HAP-1 (cell line): ENCODE measurements around the gene ATP13A3.
"Not testable (repeated sequence)": the region's sequence is repeated elsewhere in the genome, so short reads cannot be mapped to it uniquely, and the experiment has no call there.

Experiments used
- DNase-seq, 2 experiments: peaks; one replicate each; pipeline ENCODE4 v3.0.0-alpha.2; 2016 to 2020; ENCODE audit warnings: low spot score in 2 of 2
- H3K27me3 ChIP-seq: fragments of 250-450 bp; sonication (Bioruptor Pico); 2 replicates; pipeline ENCODE4 v1.5.1; 2020; ENCODE audit warnings: low read depth, mild to moderate bottlenecking, moderate library complexity
- H3K36me3 ChIP-seq: fragments of 250-450 bp; sonication (Bioruptor Pico); replicated peaks from 2 replicates; pipeline ENCODE4 v1.5.1; 2020; ENCODE audit warnings: mild to moderate bottlenecking
- H3K4me1 ChIP-seq: fragments of 250-450 bp; sonication (Bioruptor Pico); 2 replicates; pipeline ENCODE4 v1.5.1; 2020; ENCODE audit warnings: mild to moderate bottlenecking
- H3K4me3 ChIP-seq: fragments of 250-450 bp; sonication (Bioruptor Pico); 2 replicates; pipeline ENCODE4 v1.5.1; 2020; ENCODE audit warnings: mild to moderate bottlenecking, moderate library complexity
- H3K9me3 ChIP-seq: fragments of 250-450 bp; sonication (Bioruptor Pico); 2 replicates; pipeline ENCODE4 v1.5.1; 2020; ENCODE audit warnings: mild to moderate bottlenecking, moderate library complexity
- in situ Hi-C: fragments of 300-500 bp; cut with MboI; formaldehyde crosslinking; loops from 3 replicates; pipeline ENCODE4 v1.14.3; 2020; ENCODE audit warnings: low sequenced_read_pairs, inconsistent platforms, mixed read lengths

The ATP13A3 gene

DNA sequence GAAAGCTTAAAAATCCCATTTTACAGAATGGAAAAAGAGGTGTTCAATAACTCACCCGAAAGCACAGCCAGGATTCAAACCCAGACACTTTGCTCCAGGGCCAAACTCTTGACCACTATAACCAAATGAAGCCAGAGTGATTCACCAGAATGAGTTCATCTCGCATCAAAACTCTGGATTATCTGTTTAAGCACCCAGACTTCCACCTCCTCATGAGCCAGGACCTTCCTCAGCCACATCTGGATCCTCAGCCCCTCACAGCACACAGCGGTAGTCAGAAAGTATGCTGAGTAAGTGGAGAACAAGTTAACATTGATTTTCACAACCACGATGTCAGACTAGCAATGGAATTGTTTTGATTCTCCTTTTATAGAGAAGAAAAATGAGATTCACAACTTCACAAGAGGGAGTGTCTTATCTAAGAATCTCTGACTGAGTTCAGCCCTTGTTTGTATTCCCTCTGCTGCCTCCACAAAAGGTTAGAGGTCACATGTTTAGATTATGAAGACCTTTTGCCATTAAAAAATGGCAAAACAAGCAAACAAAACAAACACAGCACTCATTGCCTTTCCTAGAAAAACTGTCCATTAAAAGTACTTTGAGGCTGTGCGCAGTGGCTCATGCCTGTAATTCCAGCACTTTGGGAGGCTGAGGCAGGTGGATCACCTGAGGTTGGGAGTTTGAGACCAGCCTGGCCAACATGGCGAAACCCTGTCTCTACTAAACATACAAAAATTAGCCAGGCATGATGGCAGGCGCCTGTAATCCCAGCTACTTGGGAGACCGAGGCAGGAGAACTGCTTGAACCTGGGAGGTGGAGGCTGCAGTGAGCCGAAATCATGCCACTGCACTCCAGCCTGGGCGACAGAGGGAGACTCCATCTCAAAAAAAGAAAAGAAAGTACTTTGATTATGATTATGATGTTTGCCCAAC, 7.5 kb upstream of the ATP13A3 start:
- DNase-seq, in situ Hi-C loops, H3K36me3 ChIP-seq, H3K4me1 ChIP-seq, H3K27me3 ChIP-seq, H3K9me3 ChIP-seq, H3K4me3 ChIP-seq: not testable (repeated sequence)

DNA sequence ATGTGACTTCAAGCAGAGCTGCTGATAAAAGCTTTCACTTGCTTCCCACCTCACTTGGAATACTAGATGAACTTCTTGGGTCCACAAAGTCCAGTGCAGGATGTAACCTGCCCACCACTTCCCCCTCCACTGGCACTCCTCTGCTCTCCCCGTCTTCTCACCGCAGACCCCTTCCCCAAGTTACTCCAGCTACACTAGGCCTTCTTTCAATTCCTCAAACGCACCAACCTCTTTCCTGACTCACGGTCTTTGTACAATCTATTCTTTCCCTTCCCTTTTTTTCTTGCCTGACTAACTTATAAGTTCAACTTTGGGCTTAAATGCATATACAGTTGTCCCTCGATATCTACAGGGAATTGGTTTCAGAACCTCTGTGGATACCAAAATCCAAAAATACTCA, 5.2 kb upstream of the ATP13A3 start:
- H3K9me3 ChIP-seq = no peaks in the 10 kb centered on the region
- in situ Hi-C loops = no loop called here

DNA sequence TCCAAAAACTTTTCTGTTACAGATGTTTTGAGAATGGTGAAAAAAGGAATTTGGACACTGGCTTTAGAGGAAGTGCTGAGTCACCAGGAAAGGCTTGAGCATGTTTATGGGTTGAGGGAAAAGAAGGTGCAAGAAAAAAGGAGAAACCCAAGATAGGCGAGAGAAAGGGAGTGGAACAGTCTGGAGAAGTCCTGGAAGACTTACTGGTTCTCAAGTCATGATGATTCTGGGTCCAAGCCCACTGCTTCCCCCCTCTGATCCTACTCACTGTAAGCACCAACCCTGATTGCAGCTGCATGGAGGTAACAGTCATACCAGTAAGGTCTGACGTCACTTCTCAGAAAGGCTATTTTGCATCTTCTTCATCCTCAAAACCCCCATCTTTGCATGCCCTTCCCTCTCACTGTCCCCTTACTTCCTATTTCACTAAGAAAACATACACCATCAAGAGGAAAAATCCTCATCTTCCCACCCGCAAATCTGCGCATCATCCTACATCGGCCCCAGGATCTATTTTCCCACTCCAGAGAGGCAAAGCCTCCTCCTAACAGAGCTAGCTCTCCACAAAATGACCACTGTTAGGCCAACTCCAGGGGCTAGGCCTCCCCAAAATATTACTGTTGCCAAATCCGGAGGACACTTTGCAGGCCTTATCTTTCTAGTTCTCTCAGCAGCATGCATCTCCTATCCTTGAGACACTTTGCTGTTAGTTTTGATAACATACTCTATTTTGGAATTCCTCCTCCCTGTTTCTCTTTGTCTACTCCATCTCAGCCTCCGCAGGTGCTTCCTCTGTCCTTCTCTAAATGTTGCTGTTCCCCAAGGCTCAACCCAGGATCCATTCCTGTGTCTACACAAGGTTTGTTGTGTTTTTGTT, 3.2 kb upstream of the ATP13A3 start:
- DNase-seq = no peak
- no peaks in the 10 kb centered on the region for H3K27me3 ChIP-seq
- H3K4me3 ChIP-seq = no peak overlapping the region
- H3K9me3 ChIP-seq = no peaks in the 10 kb centered on the region
- H3K36me3 ChIP-seq = no peaks in the 10 kb centered on the region
- in situ Hi-C loops = no loop called here
- H3K4me1 ChIP-seq = peaks cover 8% of the 10 kb centered on the region; the same call in 1 of the 2 replicates

More for the DNA sequence above, 5.2 kb upstream of the ATP13A3 start:
- H3K27me3 ChIP-seq = no peaks in the 10 kb centered on the region
- H3K36me3 ChIP-seq = no peaks in the 10 kb centered on the region
- peaks cover 8% of the 10 kb centered on the region; the same call in 1 of the 2 replicates for H3K4me1 ChIP-seq
- no peak for DNase-seq
- H3K4me3 ChIP-seq = no peak overlapping the region

DNA sequence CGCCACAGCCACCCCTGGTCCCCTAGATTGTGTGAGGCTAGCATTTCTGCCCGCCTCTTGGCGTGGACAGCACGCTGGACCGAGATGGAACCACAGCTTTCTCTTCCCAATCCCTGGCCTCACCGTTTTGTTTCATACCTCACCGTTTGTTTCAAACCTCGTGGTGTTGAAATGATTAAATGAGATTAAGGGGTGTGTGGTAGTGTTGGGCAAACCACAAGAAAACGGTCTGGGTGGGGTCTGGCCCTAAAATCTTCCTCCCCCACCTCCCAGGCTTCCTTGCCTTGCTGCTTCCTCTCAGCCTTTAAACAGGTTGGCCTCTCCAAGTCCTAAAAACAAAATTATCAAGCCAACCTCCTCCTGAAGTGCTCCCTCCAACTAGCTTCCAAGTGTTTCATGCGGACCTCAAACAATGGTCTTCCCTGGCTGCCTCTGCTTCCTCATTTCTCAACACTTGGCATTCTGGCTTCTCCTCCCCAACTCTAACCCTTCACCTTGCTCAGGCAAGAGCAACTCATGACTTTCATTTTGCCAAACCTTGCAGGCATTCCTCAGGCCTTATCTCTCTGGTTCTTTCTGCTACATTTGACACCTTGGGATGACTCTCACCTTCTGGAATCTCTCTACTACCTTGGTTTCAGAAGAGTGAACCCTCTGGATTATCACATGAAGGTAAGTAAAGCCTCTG, 1.4 kb upstream of the ATP13A3 start:
- Histone ChIP-seq H3K4me3 (peak overlapping the region; percentile 36), H3K36me3 (peaks cover 4% of the 10 kb centered on the region; the same call in 1 of the 2 replicates), H3K9me3 (no peaks in the 10 kb centered on the region), H3K27me3 (no peaks in the 10 kb centered on the region), H3K4me1 (peaks cover 13% of the 10 kb centered on the region; the same call in 1 of the 2 replicates)
- no peak for DNase-seq
- in situ Hi-C loops = no loop called here

DNA sequence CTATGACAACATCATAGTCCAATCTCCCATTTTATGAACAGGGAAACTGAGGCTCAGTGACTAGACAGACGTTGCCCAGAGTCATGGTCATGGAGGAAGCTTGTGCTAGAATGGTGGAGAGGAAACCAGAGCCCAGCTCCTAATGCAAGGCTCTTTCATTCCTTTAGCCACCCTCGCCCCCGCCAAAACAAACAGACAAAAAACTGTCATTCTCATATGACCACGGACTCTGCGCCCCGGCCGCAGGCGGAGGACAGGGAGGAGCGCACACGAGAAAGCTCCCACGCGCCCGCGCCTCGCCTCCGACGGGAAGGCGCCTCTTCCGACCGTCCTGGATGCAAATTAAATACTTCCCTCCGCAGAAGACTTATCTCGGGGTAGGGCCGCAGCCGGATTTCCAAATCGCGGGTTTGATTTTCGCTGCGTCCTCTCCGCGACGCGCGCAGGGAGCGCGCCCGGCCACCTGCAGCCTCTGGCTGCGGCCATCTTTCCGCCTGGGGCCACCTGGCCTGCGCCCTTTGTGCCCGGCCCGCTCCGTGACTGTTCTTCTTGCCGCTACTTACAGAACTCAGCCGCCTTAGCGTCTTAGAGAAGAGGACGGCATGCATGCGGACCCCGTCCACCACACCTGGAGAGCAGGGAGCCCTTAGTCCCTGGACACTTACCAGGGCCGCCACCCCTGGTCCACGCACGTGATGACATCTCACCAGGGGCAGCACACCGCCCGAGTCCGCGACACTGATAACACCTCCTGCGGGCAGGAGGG, 670 bp upstream of the ATP13A3 start:
- DNase-seq = peak in 1 of 2 experiments; percentile 51
- in situ Hi-C loops = no loop called here

DNA sequence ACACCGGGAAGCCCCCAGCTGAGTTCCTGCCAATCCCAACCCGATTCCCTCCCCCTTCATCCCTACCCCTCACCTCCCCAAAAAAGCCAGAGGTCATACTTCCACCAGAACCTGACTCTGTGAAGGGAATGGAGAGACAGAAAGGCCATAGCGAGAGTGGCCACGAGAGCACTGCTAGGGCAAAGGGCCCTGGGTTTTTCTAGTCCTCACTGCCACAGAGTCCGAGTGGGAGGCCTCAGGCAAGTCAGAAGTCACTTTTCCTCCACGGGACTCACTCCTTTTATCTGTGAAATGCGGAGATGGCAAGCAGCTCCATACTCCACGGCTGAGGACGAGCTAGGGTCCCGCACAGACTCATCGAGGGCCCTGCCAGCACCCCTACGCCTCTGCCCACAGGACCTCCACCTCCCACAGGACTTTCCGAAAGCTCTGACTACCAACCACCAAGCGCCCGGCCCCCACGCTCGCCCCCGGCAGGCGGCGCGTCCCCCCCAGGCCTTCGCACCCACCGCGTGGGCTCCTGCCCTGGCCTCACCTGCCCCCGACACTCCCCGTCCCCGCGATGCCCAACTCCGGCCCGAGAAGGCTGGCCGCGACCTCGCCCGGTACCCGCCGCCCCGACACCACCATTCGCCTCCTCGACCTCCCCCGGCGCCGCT, 792 bp downstream of the ATP13A3 start:
- in situ Hi-C loops = no loop called here
- Histone ChIP-seq H3K27me3 (no peaks in the 10 kb centered on the region), H3K9me3 (no peaks in the 10 kb centered on the region), H3K36me3 (peaks cover 4% of the 10 kb centered on the region; the same call in 1 of the 2 replicates), H3K4me3 (peak overlapping the region; percentile 54), H3K4me1 (peaks cover 13% of the 10 kb centered on the region; the same call in 1 of the 2 replicates)
- DNase-seq = peak in 1 of 2 experiments; percentile 34

More for the DNA sequence above, 670 bp upstream of the ATP13A3 start:
- Histone ChIP-seq H3K27me3 (no peaks in the 10 kb centered on the region), H3K4me3 (peak overlapping the region; percentile 36), H3K36me3 (peaks cover 4% of the 10 kb centered on the region; the same call in 1 of the 2 replicates), H3K9me3 (no peaks in the 10 kb centered on the region), H3K4me1 (peaks cover 13% of the 10 kb centered on the region; the same call in 1 of the 2 replicates)

DNA sequence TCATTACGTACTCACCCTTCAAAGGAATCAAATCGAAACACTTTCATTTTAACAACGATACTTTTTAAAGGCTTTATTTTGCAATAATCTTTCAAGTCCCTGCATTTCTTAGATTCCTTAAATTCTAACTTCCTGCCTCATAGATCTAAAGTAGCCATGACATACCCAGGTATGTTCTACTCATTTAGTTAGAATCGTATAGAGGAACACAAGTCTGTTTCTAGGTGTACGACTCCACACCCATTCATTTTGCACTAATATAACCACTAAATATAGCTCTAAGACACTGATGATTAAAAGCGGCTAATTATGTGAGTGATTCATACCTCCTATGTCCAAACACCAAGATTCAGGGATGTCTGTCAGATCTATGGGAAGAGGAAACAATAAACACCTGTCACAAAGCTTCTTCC, 1.3 kb downstream of the ATP13A3 start:
- DNase-seq = no peak
- Histone ChIP-seq H3K9me3 (no peaks in the 10 kb centered on the region), H3K4me3 (peak overlapping the region; percentile 54), H3K27me3 (no peaks in the 10 kb centered on the region), H3K36me3 (peaks cover 4% of the 10 kb centered on the region; the same call in 1 of the 2 replicates), H3K4me1 (peaks cover 13% of the 10 kb centered on the region; the same call in 1 of the 2 replicates)
- in situ Hi-C loops = no loop called here

DNA sequence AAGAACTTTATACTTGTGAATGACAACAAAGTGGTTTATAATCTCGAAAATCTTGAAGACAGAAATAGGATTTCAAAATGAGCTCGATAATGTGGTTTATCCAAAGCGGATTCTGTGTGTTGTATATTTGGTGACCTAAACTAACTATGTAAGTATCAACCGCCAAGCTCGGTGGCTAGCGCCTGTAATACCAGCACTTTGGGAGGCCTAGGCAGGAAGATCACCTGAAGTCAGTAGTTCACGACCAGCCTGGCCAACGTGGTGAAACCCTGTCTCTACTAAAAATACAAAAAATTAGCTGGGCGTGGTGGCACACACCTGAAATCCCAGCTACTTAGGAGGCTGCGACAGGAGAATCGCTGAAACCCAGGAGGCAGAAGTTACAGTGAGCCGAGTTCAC, 2.2 kb downstream of the ATP13A3 start:
- Histone ChIP-seq H3K4me3 (no peak overlapping the region), H3K27me3 (no peaks in the 10 kb centered on the region), H3K4me1 (peaks cover 20% of the 10 kb centered on the region), H3K36me3 (peaks cover 4% of the 10 kb centered on the region; the same call in 1 of the 2 replicates), H3K9me3 (no peaks in the 10 kb centered on the region)
- in situ Hi-C loops = loop anchor here (5.0 kb wide), 1 partner anchor 103 kb away; no protein-coding TSS in a partner anchor
- no peak for DNase-seq

DNA sequence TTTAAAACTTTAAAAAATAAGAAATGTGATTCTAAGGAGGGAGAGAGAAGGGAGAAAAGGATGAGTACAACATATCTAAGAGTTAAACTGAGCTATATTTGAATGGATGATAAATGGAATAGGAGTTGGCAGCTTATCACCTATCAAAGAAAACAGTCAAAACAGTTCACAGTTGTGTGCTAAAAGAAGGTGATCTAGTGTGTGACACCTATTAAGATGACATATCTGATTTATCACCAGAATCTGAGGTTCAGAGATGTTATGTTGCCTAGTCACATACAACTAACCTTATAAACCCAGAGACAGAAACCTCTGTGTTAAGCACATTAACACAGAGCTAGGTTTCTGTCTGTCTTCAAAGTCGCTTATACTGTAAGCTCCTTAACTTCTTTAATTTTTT, 3.0 kb downstream of the ATP13A3 start:
- H3K4me1 ChIP-seq = peaks cover 28% of the 10 kb centered on the region
- in situ Hi-C loops = loop anchor here (5.0 kb wide), 1 partner anchor 103 kb away; no protein-coding TSS in a partner anchor

DNA sequence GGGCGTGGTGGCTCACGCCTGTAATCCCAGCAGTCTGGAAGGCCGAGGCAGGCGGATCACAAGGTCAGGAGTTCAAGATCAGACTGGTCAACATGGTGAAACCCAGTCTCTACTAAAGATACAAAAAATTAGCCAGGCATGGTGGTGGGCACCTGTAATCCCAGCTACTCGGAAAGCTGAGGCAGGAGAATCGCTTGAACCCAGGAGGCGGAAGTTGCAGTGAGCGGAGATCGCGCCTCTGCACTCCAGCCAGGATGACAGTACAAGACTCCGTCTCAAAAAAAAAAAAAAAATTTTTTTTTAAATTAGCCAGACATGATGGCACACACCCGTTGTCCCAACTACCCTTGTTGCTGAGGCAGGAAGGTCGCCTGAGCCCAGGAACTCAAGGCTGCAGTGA, 4.0 kb downstream of the ATP13A3 start:
- in situ Hi-C loops = loop anchor here (5.0 kb wide), 1 partner anchor 104 kb away; no protein-coding TSS in a partner anchor
- not testable (repeated sequence) for H3K27me3 ChIP-seq, DNase-seq, H3K4me3 ChIP-seq, H3K9me3 ChIP-seq
- H3K4me1 ChIP-seq = peaks cover 27% of the 10 kb centered on the region
- H3K36me3 ChIP-seq = peaks cover 14% of the 10 kb centered on the region

More for the DNA sequence above, 3.0 kb downstream of the ATP13A3 start:
- DNase-seq = no peak
- no peaks in the 10 kb centered on the region for H3K9me3 ChIP-seq
- no peak overlapping the region for H3K4me3 ChIP-seq
- no peaks in the 10 kb centered on the region for H3K27me3 ChIP-seq
- H3K36me3 ChIP-seq = peaks cover 4% of the 10 kb centered on the region; the same call in 1 of the 2 replicates

DNA sequence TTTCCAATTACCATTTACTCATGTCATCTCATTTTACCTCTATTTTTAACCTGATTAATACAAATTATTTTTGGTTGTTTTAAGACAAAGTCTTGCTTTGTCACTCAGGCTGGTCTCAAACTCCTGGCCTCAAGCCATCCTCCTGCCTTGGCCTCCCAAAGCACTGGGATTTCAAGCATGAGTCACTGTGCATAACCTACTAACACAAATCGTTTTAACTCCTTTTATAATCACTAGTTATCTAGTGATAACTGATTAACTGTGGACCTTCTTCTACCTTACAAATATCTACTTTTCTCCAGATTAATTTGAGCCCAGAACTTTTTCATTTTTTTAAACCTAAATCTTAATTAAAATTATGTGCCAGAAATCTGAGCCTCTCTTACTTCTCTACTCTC, 4.6 kb downstream of the ATP13A3 start:
- no peak for DNase-seq
- no peaks in the 10 kb centered on the region for H3K27me3 ChIP-seq
- no peaks in the 10 kb centered on the region for H3K9me3 ChIP-seq
- H3K4me1 ChIP-seq = peaks cover 21% of the 10 kb centered on the region
- no peak overlapping the region for H3K4me3 ChIP-seq
- in situ Hi-C loops = loop anchor here (5.0 kb wide), 1 partner anchor 105 kb away; no protein-coding TSS in a partner anchor
- H3K36me3 ChIP-seq = peaks cover 18% of the 10 kb centered on the region
